ENCODE data around the gene TRIOBP.

The TRIOBP gene

GRCh38 chr22:37808294-37808657 lies 111.4 kb downstream of the TRIOBP start:
- H3K4me3 ChIP-seq (ENCODE audit: low read depth, low read length), result peak overlapping the region; percentile 94
- peaks cover 17% of the 10 kb centered on the region for H3K79me2 ChIP-seq (ENCODE audit: control insufficient read depth, insufficient read depth, low read length, unreplicated experiment)
- H2AFZ ChIP-seq (ENCODE audit: low read length, unreplicated experiment), result no peak overlapping the region
- H3K27me3 ChIP-seq (ENCODE audit: insufficient read depth, low read length), result no peaks in the 10 kb centered on the region
- no peak overlapping the region for H3K27ac ChIP-seq (ENCODE audit: low read depth, low read length)
- H3K36me3 ChIP-seq (ENCODE audit: insufficient read depth, low read length), result no peaks in the 10 kb centered on the region
- H3K4me1 ChIP-seq (ENCODE audit: control insufficient read depth, insufficient read depth, low read length, unreplicated experiment), result peaks cover 3% of the 10 kb centered on the region

GRCh38 chr22:37809672-37810333 lies 113.0 kb downstream of the TRIOBP start:
- Histone ChIP-seq H3K27ac (ENCODE audit: low read depth, low read length) (no peak overlapping the region), H3K4me1 (ENCODE audit: control insufficient read depth, insufficient read depth, low read length, unreplicated experiment) (no peaks in the 10 kb centered on the region), H3K79me2 (ENCODE audit: control insufficient read depth, insufficient read depth, low read length, unreplicated experiment) (peaks cover 17% of the 10 kb centered on the region), H3K4me3 (ENCODE audit: low read depth, low read length) (no peak overlapping the region), H3K36me3 (ENCODE audit: insufficient read depth, low read length) (no peaks in the 10 kb centered on the region), H3K27me3 (ENCODE audit: insufficient read depth, low read length) (no peaks in the 10 kb centered on the region), H2AFZ (ENCODE audit: low read length, unreplicated experiment) (no peak overlapping the region)

GRCh38 chr22:37811867-37812266 lies 115.0 kb downstream of the TRIOBP start:
- Histone ChIP-seq H3K4me3 (ENCODE audit: low read depth, low read length) (no peak overlapping the region), H3K27me3 (ENCODE audit: insufficient read depth, low read length) (no peaks in the 10 kb centered on the region), H3K4me1 (ENCODE audit: control insufficient read depth, insufficient read depth, low read length, unreplicated experiment) (no peaks in the 10 kb centered on the region), H3K79me2 (ENCODE audit: control insufficient read depth, insufficient read depth, low read length, unreplicated experiment) (peaks cover 2% of the 10 kb centered on the region), H2AFZ (ENCODE audit: low read length, unreplicated experiment) (no peak overlapping the region), H3K36me3 (ENCODE audit: insufficient read depth, low read length) (no peaks in the 10 kb centered on the region), H3K27ac (ENCODE audit: low read depth, low read length) (no peak overlapping the region)

GRCh38 chr22:37812869-37813678 lies 116.2 kb downstream of the TRIOBP start:
- H3K27ac ChIP-seq (ENCODE audit: low read depth, low read length), result no peak overlapping the region
- no peaks in the 10 kb centered on the region for H3K79me2 ChIP-seq (ENCODE audit: control insufficient read depth, insufficient read depth, low read length, unreplicated experiment)
- H3K36me3 ChIP-seq (ENCODE audit: insufficient read depth, low read length), result no peaks in the 10 kb centered on the region
- no peak overlapping the region for H3K4me3 ChIP-seq (ENCODE audit: low read depth, low read length)
- no peaks in the 10 kb centered on the region for H3K27me3 ChIP-seq (ENCODE audit: insufficient read depth, low read length)
- no peaks in the 10 kb centered on the region for H3K4me1 ChIP-seq (ENCODE audit: control insufficient read depth, insufficient read depth, low read length, unreplicated experiment)
- H2AFZ ChIP-seq (ENCODE audit: low read length, unreplicated experiment), result no peak overlapping the region

- Histone ChIP-seq H3K4me1 (ENCODE audit: control insufficient read depth, insufficient read depth, low read length, unreplicated experiment) (no peaks in the 10 kb centered on the region), H3K36me3 (ENCODE audit: insufficient read depth, low read length) (no peaks in the 10 kb centered on the region), H3K27me3 (ENCODE audit: insufficient read depth, low read length) (no peaks in the 10 kb centered on the region), H2AFZ (ENCODE audit: low read length, unreplicated experiment) (no peak overlapping the region), H3K79me2 (ENCODE audit: control insufficient read depth, insufficient read depth, low read length, unreplicated experiment) (no peaks in the 10 kb centered on the region), H3K27ac (ENCODE audit: low read depth, low read length) (no peak overlapping the region), H3K4me3 (ENCODE audit: low read depth, low read length) (no peak overlapping the region)
These were observed 118.7 kb downstream of the TRIOBP start for GRCh38 chr22:37815593-37815992.

- Histone ChIP-seq H3K4me3 (ENCODE audit: low read depth, low read length) (no peak overlapping the region), H3K36me3 (ENCODE audit: insufficient read depth, low read length) (no peaks in the 10 kb centered on the region), H3K79me2 (ENCODE audit: control insufficient read depth, insufficient read depth, low read length, unreplicated experiment) (no peaks in the 10 kb centered on the region), H3K27me3 (ENCODE audit: insufficient read depth, low read length) (no peaks in the 10 kb centered on the region), H3K27ac (ENCODE audit: low read depth, low read length) (no peak overlapping the region), H2AFZ (ENCODE audit: low read length, unreplicated experiment) (no peak overlapping the region), H3K4me1 (ENCODE audit: control insufficient read depth, insufficient read depth, low read length, unreplicated experiment) (no peaks in the 10 kb centered on the region)
These were observed 119.8 kb downstream of the TRIOBP start for GRCh38 chr22:37816543-37817180.

GRCh38 chr22:37817705-37818408 lies 121.0 kb downstream of the TRIOBP start:
- no peaks in the 10 kb centered on the region for H3K4me1 ChIP-seq (ENCODE audit: control insufficient read depth, insufficient read depth, low read length, unreplicated experiment)
- H3K36me3 ChIP-seq (ENCODE audit: insufficient read depth, low read length), result no peaks in the 10 kb centered on the region
- no peaks in the 10 kb centered on the region for H3K79me2 ChIP-seq (ENCODE audit: control insufficient read depth, insufficient read depth, low read length, unreplicated experiment)
- peak overlapping the region; percentile 13 for H2AFZ ChIP-seq (ENCODE audit: low read length, unreplicated experiment)
- H3K27me3 ChIP-seq (ENCODE audit: insufficient read depth, low read length), result no peaks in the 10 kb centered on the region
- H3K4me3 ChIP-seq (ENCODE audit: low read depth, low read length), result peak overlapping the region; percentile 66
- H3K27ac ChIP-seq (ENCODE audit: low read depth, low read length), result no peak overlapping the region

GRCh38 chr22:37818409-37819104 lies 121.7 kb downstream of the TRIOBP start:
- Histone ChIP-seq H3K27ac (ENCODE audit: low read depth, low read length) (no peak overlapping the region), H3K79me2 (ENCODE audit: control insufficient read depth, insufficient read depth, low read length, unreplicated experiment) (no peaks in the 10 kb centered on the region), H3K4me3 (ENCODE audit: low read depth, low read length) (peak overlapping the region; percentile 66), H3K27me3 (ENCODE audit: insufficient read depth, low read length) (no peaks in the 10 kb centered on the region), H3K4me1 (ENCODE audit: control insufficient read depth, insufficient read depth, low read length, unreplicated experiment) (no peaks in the 10 kb centered on the region), H3K36me3 (ENCODE audit: insufficient read depth, low read length) (no peaks in the 10 kb centered on the region), H2AFZ (ENCODE audit: low read length, unreplicated experiment) (peak overlapping the region; percentile 81)

- Histone ChIP-seq H3K4me3 (ENCODE audit: low read depth, low read length) (peak overlapping the region; percentile 66), H3K27ac (ENCODE audit: low read depth, low read length) (no peak overlapping the region), H2AFZ (ENCODE audit: low read length, unreplicated experiment) (no peak overlapping the region), H3K79me2 (ENCODE audit: control insufficient read depth, insufficient read depth, low read length, unreplicated experiment) (no peaks in the 10 kb centered on the region), H3K27me3 (ENCODE audit: insufficient read depth, low read length) (no peaks in the 10 kb centered on the region), H3K4me1 (ENCODE audit: control insufficient read depth, insufficient read depth, low read length, unreplicated experiment) (no peaks in the 10 kb centered on the region), H3K36me3 (ENCODE audit: insufficient read depth, low read length) (no peaks in the 10 kb centered on the region)
These were observed 122.2 kb downstream of the TRIOBP start for GRCh38 chr22:37819105-37819433.

- Histone ChIP-seq H3K4me1 (ENCODE audit: control insufficient read depth, insufficient read depth, low read length, unreplicated experiment) (no peaks in the 10 kb centered on the region), H3K36me3 (ENCODE audit: insufficient read depth, low read length) (no peaks in the 10 kb centered on the region), H3K27ac (ENCODE audit: low read depth, low read length) (no peak overlapping the region), H3K27me3 (ENCODE audit: insufficient read depth, low read length) (peaks cover 3% of the 10 kb centered on the region; the same call in 1 of the 2 replicates), H3K79me2 (ENCODE audit: control insufficient read depth, insufficient read depth, low read length, unreplicated experiment) (no peaks in the 10 kb centered on the region), H2AFZ (ENCODE audit: low read length, unreplicated experiment) (no peak overlapping the region), H3K4me3 (ENCODE audit: low read depth, low read length) (no peak overlapping the region)
These were observed 123.5 kb downstream of the TRIOBP start for GRCh38 chr22:37820350-37820749.

All from ACC112 (cell line).